ENCODE data around the gene C10orf143.

Gene C10orf143

DNA sequence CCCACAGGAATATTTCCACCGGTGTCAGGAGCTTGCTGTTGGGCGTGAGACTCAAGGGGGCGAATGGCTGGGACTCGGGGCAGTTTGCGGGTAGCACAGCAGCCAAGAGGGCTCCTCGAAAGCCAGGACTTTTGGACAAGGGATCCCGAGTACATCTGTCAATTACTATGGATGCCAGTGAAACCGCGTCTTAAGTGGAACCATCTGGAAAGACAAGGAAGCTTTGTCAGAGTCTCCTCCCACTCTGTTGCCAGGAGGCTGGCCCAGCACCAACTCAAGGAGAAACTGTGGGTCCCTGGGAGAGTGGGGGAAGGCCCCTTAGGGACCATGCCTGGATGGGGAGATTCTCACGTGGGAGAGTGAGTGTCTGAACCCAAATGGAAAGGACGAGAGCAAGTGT lies 57.1 kb downstream of the C10orf143 start:
- no peaks in the 10 kb centered on the region for H3K36me3 ChIP-seq
- H3K27me3 ChIP-seq: no peaks in the 10 kb centered on the region
- no peak overlapping the region for H3K4me3 ChIP-seq (ENCODE audit: low read depth, low read length)
- no peak for DNase-seq
- no peaks in the 10 kb centered on the region; the same call in 1 of the 2 replicates for H3K9me3 ChIP-seq
- H3K4me1 ChIP-seq: no peaks in the 10 kb centered on the region
- TF ChIP-seq CTCF (IDR thresholded peaks at IDR 0.05; ENCODE audit: low read depth, low read length): no peak

DNA sequence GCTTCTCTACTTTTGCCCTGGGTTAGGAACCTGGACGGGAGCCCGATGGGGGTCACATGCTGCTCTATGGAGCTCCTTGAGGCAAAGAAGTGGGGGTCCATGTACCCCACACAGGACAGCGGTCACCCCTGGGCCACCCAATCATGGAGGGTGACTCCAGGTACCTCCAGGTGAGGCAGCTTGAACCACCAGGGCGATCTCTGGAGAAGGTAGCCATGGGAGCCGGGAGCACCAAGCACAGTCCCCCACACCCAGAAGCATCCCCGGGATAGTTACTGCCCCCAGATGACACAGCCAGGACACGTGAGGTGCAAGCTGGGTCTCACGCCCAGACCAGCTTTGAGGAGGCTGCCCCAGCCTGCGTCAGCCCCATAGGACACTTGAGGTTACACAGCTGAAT lies 58.4 kb downstream of the C10orf143 start:
- no peaks in the 10 kb centered on the region for H3K4me1 ChIP-seq
- no peak overlapping the region for H3K4me3 ChIP-seq (ENCODE audit: low read depth, low read length)
- H3K36me3 ChIP-seq: no peaks in the 10 kb centered on the region
- no peak for TF ChIP-seq CTCF (IDR thresholded peaks at IDR 0.05; ENCODE audit: low read depth, low read length)
- no peaks in the 10 kb centered on the region for H3K27me3 ChIP-seq
- DNase-seq: no peak
- no peaks in the 10 kb centered on the region; the same call in 1 of the 2 replicates for H3K9me3 ChIP-seq

DNA sequence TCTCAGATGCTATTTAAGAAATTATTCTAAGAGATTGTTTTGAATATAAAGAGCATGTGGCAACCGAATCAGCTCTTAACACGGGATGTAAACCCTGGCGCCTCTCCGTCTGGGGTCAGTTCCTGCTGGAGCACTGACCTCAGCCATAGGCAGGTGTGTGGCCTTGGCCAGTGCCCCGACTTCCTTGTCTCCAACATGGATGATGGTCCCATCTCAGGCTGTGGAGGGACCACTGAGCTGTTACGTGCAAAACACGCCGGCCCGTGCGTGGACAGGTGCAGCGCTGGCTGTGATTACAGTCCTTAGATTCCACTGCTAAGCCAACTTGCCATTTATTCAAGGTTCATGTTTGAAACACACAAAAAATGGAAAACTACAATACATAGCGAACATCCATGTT lies 59.9 kb downstream of the C10orf143 start:
- no peaks in the 10 kb centered on the region; the same call in 1 of the 2 replicates for H3K9me3 ChIP-seq
- H3K4me1 ChIP-seq: no peaks in the 10 kb centered on the region
- no peak for TF ChIP-seq CTCF (IDR thresholded peaks at IDR 0.05; ENCODE audit: low read depth, low read length)
- H3K36me3 ChIP-seq: no peaks in the 10 kb centered on the region
- no peak for DNase-seq
- H3K4me3 ChIP-seq (ENCODE audit: low read depth, low read length): no peak overlapping the region
- H3K27me3 ChIP-seq: no peaks in the 10 kb centered on the region

DNA sequence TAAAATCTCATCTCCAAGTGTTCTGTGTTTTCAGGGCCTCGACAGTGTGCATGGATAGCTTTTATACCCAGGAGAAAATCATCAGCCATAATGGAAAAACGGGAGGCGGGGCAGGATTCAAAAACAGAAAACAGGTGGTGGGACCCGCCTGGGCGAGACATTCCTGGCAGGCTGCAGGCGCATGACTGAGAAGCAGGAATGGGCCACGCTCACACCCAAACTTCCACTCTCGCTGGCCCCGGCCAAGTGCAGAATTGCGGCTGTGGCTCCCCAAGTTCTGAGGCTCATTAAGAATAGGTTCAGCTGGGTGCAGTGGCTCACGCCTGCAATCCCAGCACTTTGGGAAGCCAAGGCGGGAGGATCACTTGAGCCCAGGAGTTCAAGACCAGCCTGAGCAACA lies 60.6 kb downstream of the C10orf143 start:
- Histone ChIP-seq H3K36me3 (no peaks in the 10 kb centered on the region), H3K9me3 (no peaks in the 10 kb centered on the region; the same call in 1 of the 2 replicates), H3K4me3 (ENCODE audit: low read depth, low read length) (no peak overlapping the region), H3K27me3 (no peaks in the 10 kb centered on the region), H3K4me1 (no peaks in the 10 kb centered on the region)
- TF ChIP-seq CTCF (IDR thresholded peaks at IDR 0.05; ENCODE audit: low read depth, low read length): no peak
- DNase-seq: no peak

GRCh38 chr10:130049244-130049643 lies 61.4 kb downstream of the C10orf143 start:
- DNase-seq: no peak
- Histone ChIP-seq H3K9me3 (no peaks in the 10 kb centered on the region; the same call in 1 of the 2 replicates), H3K4me1 (no peaks in the 10 kb centered on the region), H3K36me3 (no peaks in the 10 kb centered on the region), H3K4me3 (ENCODE audit: low read depth, low read length) (no peak overlapping the region), H3K27me3 (no peaks in the 10 kb centered on the region)
- no peak for TF ChIP-seq CTCF (IDR thresholded peaks at IDR 0.05; ENCODE audit: low read depth, low read length)

GRCh38 chr10:130048081-130048480 lies 62.5 kb downstream of the C10orf143 start:
- no peaks in the 10 kb centered on the region for H3K4me1 ChIP-seq
- no peaks in the 10 kb centered on the region for H3K9me3 ChIP-seq
- no peaks in the 10 kb centered on the region for H3K27me3 ChIP-seq
- no peak overlapping the region for H3K4me3 ChIP-seq (ENCODE audit: low read depth, low read length)
- DNase-seq: no peak
- TF ChIP-seq CTCF (IDR thresholded peaks at IDR 0.05; ENCODE audit: low read depth, low read length): no peak
- no peaks in the 10 kb centered on the region for H3K36me3 ChIP-seq

All from BE2C (cell line).